GM18867 (cell line): ENCODE measurements around the gene THYN1.
A peak's percentile ranks its signal among the peaks of the same experiment; 100 is the strongest.
"Not testable (repeated sequence)": the region's sequence is repeated elsewhere in the genome, so short reads cannot be mapped to it uniquely, and the experiment has no call there.

Experiments used
- ATAC-seq: cut with Tn5 transposase; IDR thresholded peaks from one replicate; pipeline ENCODE4 v1.9.1; 2021; ENCODE audit warnings: mild to moderate bottlenecking, moderate library complexity; ENCODE audit not compliant: unreplicated experiment

THYN1 gene

GRCh38 chr11:134253188-134253993 is at the start of gene THYN1, which contains the start of gene ACAD8:
Gene THYN1 (minus strand): TSS chr11:134253352. CDS start chr11:134252882, 470 bp downstream.
Gene ACAD8 (plus strand): TSS chr11:134253568. CDS start chr11:134253601, 33 bp downstream.
- ATAC-seq: peak; percentile 99

GRCh38 chr11:134294664-134295063 is 41.5 kb upstream of the THYN1 start:
- ATAC-seq: no peak

- ATAC-seq: no peak
These were observed 40.3 kb upstream of the THYN1 start for GRCh38 chr11:134293119-134294113.

GRCh38 chr11:134292661-134293060 is 39.5 kb upstream of the THYN1 start:
- no peak for ATAC-seq

GRCh38 chr11:134291196-134291595 is 38.0 kb upstream of the THYN1 start:
- no peak for ATAC-seq

- ATAC-seq: no peak
These were observed 37.5 kb upstream of the THYN1 start for GRCh38 chr11:134290646-134291045.

GRCh38 chr11:134289789-134290188 is 36.6 kb upstream of the THYN1 start:
- ATAC-seq: no peak

GRCh38 chr11:134289167-134289566 is 36.0 kb upstream of the THYN1 start:
- ATAC-seq: no peak

- ATAC-seq: no peak
These were observed 35.3 kb upstream of the THYN1 start for GRCh38 chr11:134288486-134288885.

GRCh38 chr11:134287561-134287960 is 34.4 kb upstream of the THYN1 start:
- ATAC-seq: no peak

GRCh38 chr11:134284349-134284748 is 31.2 kb upstream of the THYN1 start:
- not testable (repeated sequence) for ATAC-seq

- ATAC-seq: no peak
These were observed 30.5 kb upstream of the THYN1 start for GRCh38 chr11:134283461-134284230.

- no peak for ATAC-seq
These were observed 29.2 kb upstream of the THYN1 start for GRCh38 chr11:134282121-134283045.

GRCh38 chr11:134281635-134282034 is 28.5 kb upstream of the THYN1 start:
- ATAC-seq: not testable (repeated sequence)

- ATAC-seq: no peak
These were observed 25.2 kb upstream of the THYN1 start for GRCh38 chr11:134278356-134278755.

- ATAC-seq: no peak
These were observed 24.2 kb upstream of the THYN1 start for GRCh38 chr11:134277183-134278001.

GRCh38 chr11:134276396-134277182 is 23.4 kb upstream of the THYN1 start:
- no peak for ATAC-seq
